HepG2 (cell line): Measurements from ENCODE around the gene GP1BA. TPM values are rescaled to one million over a fixed set of nuclear protein-coding genes. Genes with fewer than 3 reads are reported as not detected.

Experiments
- ARID2 ChIP-seq: sonication (generic); formaldehyde crosslinking; IDR thresholded peaks from 2 replicates; pipeline ENCODE4 v1.8.1; 2022; ENCODE audit warnings: mild to moderate bottlenecking, missing genetic modification reagents, borderline replicate concordance
- FOXO4 ChIP-seq: sonication (generic); formaldehyde crosslinking; conservative IDR thresholded peaks from 2 replicates; pipeline ENCODE4 v1.8.1; 2023; ENCODE audit warnings: missing genetic modification reagents
- IRF1 ChIP-seq: sonication (generic); formaldehyde crosslinking; IDR thresholded peaks from 2 replicates; pipeline ENCODE4 v1.4.0; 2020; ENCODE audit warnings: low read depth, mild to moderate bottlenecking, missing genetic modification reagents
- SNAPC4 ChIP-seq: sonication (generic); formaldehyde crosslinking; IDR thresholded peaks from 2 replicates; pipeline ENCODE4 v1.4.0; 2020; ENCODE audit warnings: mild to moderate bottlenecking, missing genetic modification reagents
- ZFYVE20 ChIP-seq: sonication (generic); formaldehyde crosslinking; IDR thresholded peaks from 2 replicates; pipeline ENCODE4 v1.8.0; 2023; ENCODE audit warnings: low read depth, mild to moderate bottlenecking, moderate library complexity, missing genetic modification reagents, borderline replicate concordance
- ZNF251 ChIP-seq: sonication (generic); formaldehyde crosslinking; IDR thresholded peaks from 2 replicates; pipeline ENCODE4 v1.9.0; 2021; ENCODE audit warnings: mild to moderate bottlenecking, missing genetic modification reagents
- ZNF34 ChIP-seq: sonication (generic); formaldehyde crosslinking; IDR thresholded peaks from 2 replicates; pipeline ENCODE4 v1.4.0; 2020; ENCODE audit warnings: mild to moderate bottlenecking, missing genetic modification reagents, borderline replicate concordance
- ZNF557 ChIP-seq: sonication (generic); formaldehyde crosslinking; IDR thresholded peaks from 2 replicates; pipeline ENCODE4 v1.4.0; 2020; ENCODE audit warnings: missing genetic modification reagents
- ZNF724P ChIP-seq: sonication (generic); formaldehyde crosslinking; IDR thresholded peaks from 2 replicates; pipeline ENCODE4 v1.8.0; 2022; ENCODE audit warnings: missing genetic modification reagents, borderline replicate concordance
- ZNF841 ChIP-seq: sonication (generic); formaldehyde crosslinking; IDR thresholded peaks from 2 replicates; pipeline ENCODE4 v1.8.1; 2023; ENCODE audit warnings: missing genetic modification reagents, borderline replicate concordance
- ZSCAN25 ChIP-seq: sonication (generic); formaldehyde crosslinking; IDR thresholded peaks from 2 replicates; pipeline ENCODE4 v1.8.0; 2022; ENCODE audit warnings: mild to moderate bottlenecking, missing genetic modification reagents
- ZSCAN29 ChIP-seq: sonication (generic); formaldehyde crosslinking; conservative IDR thresholded peaks from 2 replicates; pipeline ENCODE4 v1.4.0; 2020; ENCODE audit warnings: mild to moderate bottlenecking, missing genetic modification reagents
- polyA plus RNA-seq, 8 experiments: library from polyadenylated mRNA; depleted of rRNA in 3 of 8; stranded (reverse) in 7 of 8; unstranded in 1 of 8; fragments of >200 nt; fragmentation: Illumina TruSeq in 4 of 8; extraction: Trizol in 4 of 8; gene quantifications; 2 replicates each; pipeline versions ENCODE4 v1.2.1 to v1.2.3, GENCODE V29; 2011 to 2016; ENCODE audit warnings: low read depth in 4 of 8, missing spikeins in 1 of 8, mixed read lengths in 1 of 8; ENCODE audit not compliant: insufficient read depth in 1 of 8
- total RNA-seq, 5 experiments: library from RNA; depleted of rRNA; stranded (reverse); fragments of >200 nt; fragmentation: Illumina TruSeq; extraction: Trizol; gene quantifications; 2 replicates each; pipeline ENCODE4 v1.2.3, GENCODE V29; 2016; ENCODE audit warnings: low read depth in 1 of 5
- TF ChIP-seq, protein P1 (sequence below): sonication (generic); formaldehyde crosslinking; IDR thresholded peaks from 2 replicates; pipeline ENCODE4 v1.8.1; 2023; ENCODE audit warnings: mild to moderate bottlenecking, moderate library complexity, missing genetic modification reagents
- TF ChIP-seq, protein P2 (sequence below), 2 experiments: sonication (generic) in 1 of 2; formaldehyde crosslinking in 1 of 2; IDR thresholded peaks; 2 replicates each; pipeline versions ENCODE4 v1.4.0 to v1.6.1; 2018 to 2020; ENCODE audit warnings: missing genetic modification reagents in 2 of 2, borderline replicate concordance in 1 of 2, low read depth in 1 of 2, mild to moderate bottlenecking in 1 of 2, missing biosample characterization in 1 of 2
- TF ChIP-seq, protein P3 (sequence below): sonication (generic); formaldehyde crosslinking; IDR thresholded peaks from 2 replicates; pipeline ENCODE4 v1.8.1; 2023; ENCODE audit warnings: mild to moderate bottlenecking, inconsistent platforms, moderate library complexity, missing genetic modification reagents, borderline replicate concordance

Gene GP1BA
- total and polyA plus RNA-seq, 2 of the 13 experiments (the other 11 are each of a cell fraction or from before 2014, with no cell fraction given): not detected

DNA sequence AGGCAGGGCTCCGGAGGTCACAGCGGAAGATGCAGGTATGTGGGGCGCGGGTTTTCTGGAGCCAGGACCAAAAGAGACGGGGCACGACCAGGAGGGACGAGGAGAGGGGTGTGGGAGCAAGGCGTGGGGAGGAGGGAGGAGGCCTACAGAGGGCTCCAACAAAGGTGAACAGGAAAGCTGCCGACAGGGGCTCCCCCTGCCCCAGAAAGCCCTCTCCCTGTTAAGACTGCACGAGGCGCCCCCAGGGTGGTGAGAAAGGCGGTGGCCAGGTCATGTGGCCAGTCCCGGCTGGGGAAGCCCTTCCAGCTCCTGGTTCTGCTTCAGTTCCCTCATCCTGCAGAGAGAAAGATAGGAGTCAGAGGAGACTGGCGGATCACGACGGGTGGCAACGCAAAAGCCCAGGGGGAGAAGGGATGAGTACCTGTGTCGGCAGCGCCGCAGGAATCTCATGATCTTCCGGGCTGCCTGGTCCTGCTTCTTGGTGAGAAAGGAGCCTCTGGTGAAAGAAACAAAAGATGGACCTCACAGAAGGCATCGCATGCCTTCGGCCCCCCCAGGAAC lies 36.5 kb downstream of the GP1BA start (continued):
- TF ChIP-seq ZFYVE20 (0 out of 2 replicates have a peak, but pooled peaks have one; percentile 51), SNAPC4 (CRISPR knock-in tag) (peak; percentile 52; the same call in 1 of the 2 replicates), FOXO4 (CRISPR knock-in tag) (0 out of 2 replicates have a peak, but pooled peaks have one; percentile 88), IRF1 (CRISPR knock-in tag) (no peak), ZNF724P (0 out of 2 replicates have a peak, but pooled peaks have one; percentile 76), ZSCAN25 (no peak), ZNF841 (CRISPR knock-in tag) (0 out of 2 replicates have a peak, but pooled peaks have one; percentile 5), ZNF34 (no peak), ARID2 (CRISPR knock-in tag) (no peak), ZNF557 (CRISPR knock-in tag) (0 out of 2 replicates have a peak, but pooled peaks have one; percentile 34), ZSCAN29 (CRISPR knock-in tag) (0 out of 2 replicates have a peak, but pooled peaks have one; percentile 8), ZNF251 (peak; percentile 30; the same call in 1 of the 2 replicates)
- TF ChIP-seq, protein P1, sequence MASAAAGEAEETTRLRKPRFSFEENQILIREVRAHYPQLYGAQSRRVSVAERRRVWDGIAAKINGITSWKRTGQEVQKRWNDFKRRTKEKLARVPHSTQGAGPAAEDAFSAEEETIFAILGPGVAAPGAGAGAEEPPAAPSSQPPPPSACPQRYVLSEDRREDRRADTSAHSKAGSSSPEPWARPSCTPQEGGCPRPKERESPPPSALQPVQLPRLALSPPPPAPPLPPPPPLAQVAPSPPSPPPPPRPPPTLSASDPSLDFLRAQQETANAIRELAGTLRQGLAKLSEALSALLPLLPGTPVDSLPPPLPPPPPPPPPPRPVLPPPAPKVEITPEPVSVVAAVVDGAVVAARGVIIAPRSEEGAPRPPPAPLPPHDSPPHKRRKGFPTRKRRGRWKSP: 0 out of 2 replicates have a peak, but pooled peaks have one; percentile 22
- TF ChIP-seq, protein P2, sequence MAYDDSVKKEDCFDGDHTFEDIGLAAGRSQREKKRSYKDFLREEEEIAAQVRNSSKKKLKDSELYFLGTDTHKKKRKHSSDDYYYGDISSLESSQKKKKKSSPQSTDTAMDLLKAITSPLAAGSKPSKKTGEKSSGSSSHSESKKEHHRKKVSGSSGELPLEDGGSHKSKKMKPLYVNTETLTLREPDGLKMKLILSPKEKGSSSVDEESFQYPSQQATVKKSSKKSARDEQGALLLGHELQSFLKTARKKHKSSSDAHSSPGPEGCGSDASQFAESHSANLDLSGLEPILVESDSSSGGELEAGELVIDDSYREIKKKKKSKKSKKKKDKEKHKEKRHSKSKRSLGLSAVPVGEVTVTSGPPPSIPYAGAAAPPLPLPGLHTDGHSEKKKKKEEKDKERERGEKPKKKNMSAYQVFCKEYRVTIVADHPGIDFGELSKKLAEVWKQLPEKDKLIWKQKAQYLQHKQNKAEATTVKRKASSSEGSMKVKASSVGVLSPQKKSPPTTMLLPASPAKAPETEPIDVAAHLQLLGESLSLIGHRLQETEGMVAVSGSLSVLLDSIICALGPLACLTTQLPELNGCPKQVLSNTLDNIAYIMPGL (CRISPR knock-in tag; IDR thresholded peaks at IDR 0.05; ENCODE audit: borderline replicate concordance in 1 of 2, low read depth in 1 of 2): peak in 1 of 2 experiments; percentile 36; a peak in 1 of 4 replicates
- TF ChIP-seq, protein P3, sequence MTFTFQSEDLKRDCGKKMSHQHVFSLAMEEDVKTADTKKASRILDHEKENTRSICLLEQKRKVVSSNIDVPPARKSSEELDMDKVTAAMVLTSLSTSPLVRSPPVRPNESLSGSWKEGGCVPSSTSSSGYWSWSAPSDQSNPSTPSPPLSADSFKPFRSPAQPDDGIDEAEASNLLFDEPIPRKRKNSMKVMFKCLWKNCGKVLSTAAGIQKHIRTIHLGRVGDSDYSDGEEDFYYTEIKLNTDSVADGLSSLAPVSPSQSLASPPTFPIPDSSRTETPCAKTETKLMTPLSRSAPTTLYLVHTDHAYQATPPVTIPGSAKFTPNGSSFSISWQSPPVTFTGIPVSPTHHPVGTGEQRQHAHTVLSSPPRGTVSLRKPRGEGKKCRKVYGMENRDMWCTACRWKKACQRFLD (CRISPR knock-in tag): 0 out of 2 replicates have a peak, but pooled peaks have one; percentile 59
